Measurements from ENCODE around the gene NTRK3. TPM values are rescaled to one million over a fixed set of nuclear protein-coding genes. Genes with fewer than 3 reads are reported as not detected.

Gene NTRK3
- total RNA-seq, 1 experiment from 2014 or later: not detected

- H3K4me3 Mint-ChIP-seq (ENCODE audit: unreplicated experiment): no peak overlapping the region
- POLR2A ChIA-PET: no interaction called here
- H3K9me3 Mint-ChIP-seq (ENCODE audit: unreplicated experiment): peaks cover 19% of the 10 kb centered on the region
- intact Hi-C loops (cut with micrococcal nuclease): no loop called here
- H3K4me1 Mint-ChIP-seq (ENCODE audit: insufficient read depth, unreplicated experiment): no peaks in the 10 kb centered on the region
- H3K27ac Mint-ChIP-seq (ENCODE audit: low read depth, unreplicated experiment): no peak overlapping the region
- DNase-seq (ENCODE audit: unreplicated experiment): no peak
- H3K27me3 Mint-ChIP-seq (ENCODE audit: insufficient read depth, unreplicated experiment): no peaks in the 10 kb centered on the region
- CTCF ChIA-PET: interaction anchor here (0.7 kb wide), 1 partner anchor 109 kb away, joined by 3 read pairs; no protein-coding TSS in a partner anchor
- no TSS peak for BruUV-seq (replicated peaks)
- no peak for TF ChIP-seq CTCF (IDR thresholded peaks at IDR 0.05; ENCODE audit: unreplicated experiment)
- peaks cover 5% of the 10 kb centered on the region for H3K36me3 Mint-ChIP-seq (ENCODE audit: insufficient read depth, unreplicated experiment)
Measured at GRCh38 chr15:88219623-88220022, 36.9 kb downstream of the NTRK3 start.

DNA sequence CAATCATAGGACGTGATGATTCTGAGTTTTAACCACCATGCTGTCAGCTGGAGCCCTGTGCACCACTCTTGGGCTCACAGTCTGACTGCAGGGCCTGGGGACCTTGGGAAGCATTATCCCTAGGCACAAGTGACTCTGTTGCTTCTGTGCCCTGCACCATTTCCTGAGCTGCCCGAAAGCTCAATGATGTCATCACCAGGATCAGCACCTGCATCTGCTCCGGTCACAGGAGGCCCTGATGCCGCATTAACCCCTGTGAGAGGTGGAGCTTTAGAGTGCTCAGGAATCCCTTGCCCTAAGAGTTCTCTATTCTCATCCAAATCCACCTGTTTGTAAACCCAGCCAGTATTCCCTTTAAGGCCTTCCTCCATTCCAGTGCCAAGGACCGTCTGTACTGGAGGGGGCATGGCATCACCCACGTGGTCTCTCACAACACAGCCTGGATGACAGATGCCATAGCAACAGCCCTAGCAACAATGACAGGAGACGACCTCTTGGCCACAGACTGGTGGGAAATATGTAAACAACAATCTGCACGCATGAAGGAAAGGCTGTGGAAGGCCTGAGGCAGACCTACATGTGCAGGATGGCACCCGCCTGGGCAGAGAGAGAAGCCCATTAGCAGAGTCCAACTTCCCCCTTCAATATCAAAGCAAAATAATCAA is 37.9 kb downstream of the NTRK3 start:
- BruUV-seq (replicated peaks): no TSS peak
- Mint-ChIP-seq H3K36me3 (ENCODE audit: insufficient read depth, unreplicated experiment) (peaks cover 5% of the 10 kb centered on the region), H3K27ac (ENCODE audit: low read depth, unreplicated experiment) (no peak overlapping the region), H3K4me3 (ENCODE audit: unreplicated experiment) (no peak overlapping the region), H3K9me3 (ENCODE audit: unreplicated experiment) (peaks cover 19% of the 10 kb centered on the region), H3K4me1 (ENCODE audit: insufficient read depth, unreplicated experiment) (no peaks in the 10 kb centered on the region), H3K27me3 (ENCODE audit: insufficient read depth, unreplicated experiment) (no peaks in the 10 kb centered on the region)
- no peak for DNase-seq (ENCODE audit: unreplicated experiment)
- POLR2A ChIA-PET: no interaction called here
- CTCF ChIA-PET: no interaction called here
- TF ChIP-seq CTCF (IDR thresholded peaks at IDR 0.05; ENCODE audit: unreplicated experiment): no peak
- intact Hi-C loops (cut with micrococcal nuclease): no loop called here

- no peaks in the 10 kb centered on the region for H3K4me1 Mint-ChIP-seq (ENCODE audit: insufficient read depth, unreplicated experiment)
- H3K36me3 Mint-ChIP-seq (ENCODE audit: insufficient read depth, unreplicated experiment): peaks cover 5% of the 10 kb centered on the region
- no peak for TF ChIP-seq CTCF (IDR thresholded peaks at IDR 0.05; ENCODE audit: unreplicated experiment)
- H3K9me3 Mint-ChIP-seq (ENCODE audit: unreplicated experiment): peaks cover 19% of the 10 kb centered on the region
- no peak overlapping the region for H3K4me3 Mint-ChIP-seq (ENCODE audit: unreplicated experiment)
- intact Hi-C loops (cut with micrococcal nuclease): no loop called here
- no peak overlapping the region for H3K27ac Mint-ChIP-seq (ENCODE audit: low read depth, unreplicated experiment)
- H3K27me3 Mint-ChIP-seq (ENCODE audit: insufficient read depth, unreplicated experiment): no peaks in the 10 kb centered on the region
- ChIA-PET CTCF (interaction anchor here (0.6 to 0.8 kb wide), 2 partner anchors 12 to 735 kb away, joined by 3 read pairs; no protein-coding TSS in a partner anchor), POLR2A (no interaction called here)
- DNase-seq (ENCODE audit: unreplicated experiment): no peak
- no TSS peak for BruUV-seq (replicated peaks)
Measured at GRCh38 chr15:88215066-88215648, 41.4 kb downstream of the NTRK3 start.

DNA sequence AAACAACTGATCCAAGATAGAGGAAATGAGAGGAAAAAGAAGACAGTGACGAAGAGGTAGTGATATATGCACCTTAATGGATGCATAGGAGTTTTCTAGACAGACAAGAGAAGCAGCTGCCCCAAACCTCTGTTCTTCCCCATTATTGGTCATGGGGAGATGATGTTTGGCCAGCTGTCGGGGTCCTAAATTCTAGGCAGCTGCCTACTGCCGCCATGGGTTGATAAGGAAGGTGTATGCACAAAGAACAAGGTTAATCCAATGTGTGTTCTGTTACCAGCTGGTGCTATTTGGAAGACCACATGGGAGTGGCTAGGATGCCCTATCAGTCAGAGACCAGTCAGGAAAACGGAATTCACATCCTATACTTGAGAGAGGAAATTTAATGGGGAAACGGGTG is 47.4 kb downstream of the NTRK3 start:
- Mint-ChIP-seq H3K36me3 (ENCODE audit: insufficient read depth, unreplicated experiment) (no peaks in the 10 kb centered on the region), H3K27ac (ENCODE audit: low read depth, unreplicated experiment) (no peak overlapping the region), H3K4me1 (ENCODE audit: insufficient read depth, unreplicated experiment) (no peaks in the 10 kb centered on the region), H3K27me3 (ENCODE audit: insufficient read depth, unreplicated experiment) (no peaks in the 10 kb centered on the region), H3K4me3 (ENCODE audit: unreplicated experiment) (no peak overlapping the region), H3K9me3 (ENCODE audit: unreplicated experiment) (peaks cover 12% of the 10 kb centered on the region)
- ChIA-PET CTCF (interaction anchor here (2.0 kb wide), 1 partner anchor 38 kb away, joined by 4 read pairs; no protein-coding TSS in a partner anchor), POLR2A (no interaction called here)
- no TSS peak for BruUV-seq (replicated peaks)
- intact Hi-C loops (cut with micrococcal nuclease): no loop called here
- TF ChIP-seq CTCF (IDR thresholded peaks at IDR 0.05; ENCODE audit: unreplicated experiment): no peak
- no peak for DNase-seq (ENCODE audit: unreplicated experiment)

All from MCF 10A (cell line).